SU-DHL-6 (cell line): Measurements from ENCODE around the gene BRSK2.

Source experiments
- EZH2phosphoT487 ChIP-seq: fragments of 200-600 bp; sonication (generic), shearing (Covaris generic); conservative IDR thresholded peaks from 2 replicates; pipeline ENCODE4 v1.6.1; 2018; ENCODE audit warnings: mild to moderate bottlenecking, antibody characterized with exemption, low read length, moderate library complexity, mixed read lengths
- TF ChIP-seq, protein P1 (sequence below): fragments of 200-600 bp; sonication (generic); IDR thresholded peaks from one replicate; pipeline ENCODE4 v1.5.1; 2017; ENCODE audit warnings: antibody characterized with exemption, mild to moderate bottlenecking, low read length, moderate library complexity; ENCODE audit not compliant: insufficient read depth, poor library complexity, severe bottlenecking

GRCh38 chr11:1392561-1392960, 2.8 kb downstream of the BRSK2 start:
- TF ChIP-seq, protein P1, sequence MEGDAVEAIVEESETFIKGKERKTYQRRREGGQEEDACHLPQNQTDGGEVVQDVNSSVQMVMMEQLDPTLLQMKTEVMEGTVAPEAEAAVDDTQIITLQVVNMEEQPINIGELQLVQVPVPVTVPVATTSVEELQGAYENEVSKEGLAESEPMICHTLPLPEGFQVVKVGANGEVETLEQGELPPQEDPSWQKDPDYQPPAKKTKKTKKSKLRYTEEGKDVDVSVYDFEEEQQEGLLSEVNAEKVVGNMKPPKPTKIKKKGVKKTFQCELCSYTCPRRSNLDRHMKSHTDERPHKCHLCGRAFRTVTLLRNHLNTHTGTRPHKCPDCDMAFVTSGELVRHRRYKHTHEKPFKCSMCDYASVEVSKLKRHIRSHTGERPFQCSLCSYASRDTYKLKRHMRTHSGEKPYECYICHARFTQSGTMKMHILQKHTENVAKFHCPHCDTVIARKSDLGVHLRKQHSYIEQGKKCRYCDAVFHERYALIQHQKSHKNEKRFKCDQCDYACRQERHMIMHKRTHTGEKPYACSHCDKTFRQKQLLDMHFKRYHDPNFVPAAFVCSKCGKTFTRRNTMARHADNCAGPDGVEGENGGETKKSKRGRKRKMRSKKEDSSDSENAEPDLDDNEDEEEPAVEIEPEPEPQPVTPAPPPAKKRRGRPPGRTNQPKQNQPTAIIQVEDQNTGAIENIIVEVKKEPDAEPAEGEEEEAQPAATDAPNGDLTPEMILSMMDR = no peak
- no peak for TF ChIP-seq EZH2phosphoT487
